Measurements from ENCODE around the gene WDR18. TPM values are rescaled to one million over a fixed set of nuclear protein-coding genes. Genes with fewer than 3 reads are reported as not detected.

WDR18 gene
- total RNA-seq, 1 donor from 2014 or later = 21.9 TPM

DNA sequence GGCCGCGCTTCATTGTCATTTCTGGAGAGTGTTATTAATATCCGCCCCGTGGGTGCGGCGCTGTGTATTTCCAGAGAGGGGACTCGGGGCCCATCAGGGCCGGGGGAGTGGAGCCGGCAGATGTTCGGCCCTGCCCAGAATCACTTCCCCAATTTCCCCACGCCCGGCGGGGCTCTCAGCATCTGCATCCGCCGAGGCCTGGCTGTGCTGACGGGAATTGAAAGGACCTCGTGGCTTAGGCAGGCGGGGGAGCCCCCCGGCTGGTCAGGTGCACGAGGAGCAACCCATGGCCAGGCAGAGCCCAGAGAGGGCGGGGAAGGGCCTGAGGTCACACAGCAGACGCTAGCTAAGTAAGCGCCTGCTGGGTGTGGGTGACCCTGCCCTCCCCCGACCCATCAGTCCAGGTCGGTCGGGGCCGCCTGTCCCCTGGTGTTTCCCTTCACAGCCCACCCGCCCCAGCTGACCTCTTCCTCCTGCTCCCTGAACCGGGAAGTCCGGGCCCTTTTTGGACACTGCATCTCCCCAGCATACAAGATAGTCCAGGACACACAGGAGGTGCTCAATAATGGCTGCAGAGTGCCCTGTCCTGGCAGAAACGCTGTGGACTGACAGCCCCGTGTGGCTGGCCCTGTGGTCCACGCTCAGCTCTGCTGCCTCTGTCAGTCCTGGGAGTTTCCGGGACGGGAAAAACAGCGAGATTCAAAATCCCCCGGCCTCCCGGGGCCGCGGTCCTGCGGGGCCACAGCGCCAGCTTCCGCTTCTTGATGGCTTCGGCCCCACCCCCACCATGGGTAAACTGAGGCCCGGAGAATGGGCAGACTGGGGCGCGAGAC, 36.2 kb upstream of the WDR18 start:
- Histone ChIP-seq H3K27me3 (no peaks in the 10 kb centered on the region), H3K4me3 (no peak overlapping the region), H3K4me1 (peaks cover 4% of the 10 kb centered on the region), H3K27ac (no peak overlapping the region), H3K36me3 (no peaks in the 10 kb centered on the region), H3K9me3 (no peaks in the 10 kb centered on the region)
- intact Hi-C loops (cut with DNase I) = no loop called here
- DNase-seq = peak; percentile 82
- TF ChIP-seq, protein P1, sequence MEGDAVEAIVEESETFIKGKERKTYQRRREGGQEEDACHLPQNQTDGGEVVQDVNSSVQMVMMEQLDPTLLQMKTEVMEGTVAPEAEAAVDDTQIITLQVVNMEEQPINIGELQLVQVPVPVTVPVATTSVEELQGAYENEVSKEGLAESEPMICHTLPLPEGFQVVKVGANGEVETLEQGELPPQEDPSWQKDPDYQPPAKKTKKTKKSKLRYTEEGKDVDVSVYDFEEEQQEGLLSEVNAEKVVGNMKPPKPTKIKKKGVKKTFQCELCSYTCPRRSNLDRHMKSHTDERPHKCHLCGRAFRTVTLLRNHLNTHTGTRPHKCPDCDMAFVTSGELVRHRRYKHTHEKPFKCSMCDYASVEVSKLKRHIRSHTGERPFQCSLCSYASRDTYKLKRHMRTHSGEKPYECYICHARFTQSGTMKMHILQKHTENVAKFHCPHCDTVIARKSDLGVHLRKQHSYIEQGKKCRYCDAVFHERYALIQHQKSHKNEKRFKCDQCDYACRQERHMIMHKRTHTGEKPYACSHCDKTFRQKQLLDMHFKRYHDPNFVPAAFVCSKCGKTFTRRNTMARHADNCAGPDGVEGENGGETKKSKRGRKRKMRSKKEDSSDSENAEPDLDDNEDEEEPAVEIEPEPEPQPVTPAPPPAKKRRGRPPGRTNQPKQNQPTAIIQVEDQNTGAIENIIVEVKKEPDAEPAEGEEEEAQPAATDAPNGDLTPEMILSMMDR (IDR thresholded peaks at IDR 0.05) = no peak
- ATAC-seq = peak; percentile 79

DNA sequence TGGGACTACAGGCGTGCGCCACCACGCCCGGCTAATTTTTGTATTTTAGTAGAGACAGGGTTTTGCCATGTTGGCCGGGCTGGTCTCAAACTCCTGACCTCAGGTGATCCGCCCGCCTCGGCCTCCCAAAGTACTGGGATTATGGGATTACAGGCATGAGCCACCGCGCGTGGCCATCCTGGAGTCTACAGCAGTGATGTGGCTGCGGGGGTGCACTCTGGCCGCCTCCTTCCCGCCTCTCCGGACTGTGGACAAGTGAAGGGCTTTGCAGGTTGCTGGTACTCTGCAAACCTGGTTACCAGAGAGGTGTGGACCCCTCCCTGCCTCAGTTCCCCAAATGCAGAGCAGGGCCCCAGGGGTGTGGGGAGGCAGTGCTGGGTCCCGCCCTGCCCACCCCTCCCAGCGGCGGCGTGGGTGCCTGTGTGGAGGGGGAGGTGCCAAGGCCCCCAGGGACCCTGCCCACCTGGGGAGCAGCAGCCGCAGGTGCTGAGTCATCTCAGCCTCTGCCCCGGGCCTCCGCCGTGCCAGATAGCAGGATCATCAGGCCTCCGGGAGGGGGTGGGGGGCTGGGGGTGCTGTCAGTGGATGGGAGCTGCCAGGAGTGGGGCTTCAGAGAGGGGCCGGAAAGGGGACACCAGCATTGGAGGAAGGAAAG, 35.2 kb upstream of the WDR18 start:
- intact Hi-C loops (cut with DNase I) = no loop called here
- H3K36me3 ChIP-seq = no peaks in the 10 kb centered on the region
- H3K4me3 ChIP-seq = no peak overlapping the region
- H3K9me3 ChIP-seq = no peaks in the 10 kb centered on the region
- H3K27me3 ChIP-seq = no peaks in the 10 kb centered on the region
- no peak overlapping the region for H3K27ac ChIP-seq
- TF ChIP-seq, protein P1 (IDR thresholded peaks at IDR 0.05) = no peak
- DNase-seq (no peak), ATAC-seq (no peak)
- H3K4me1 ChIP-seq = peaks cover 11% of the 10 kb centered on the region

DNA sequence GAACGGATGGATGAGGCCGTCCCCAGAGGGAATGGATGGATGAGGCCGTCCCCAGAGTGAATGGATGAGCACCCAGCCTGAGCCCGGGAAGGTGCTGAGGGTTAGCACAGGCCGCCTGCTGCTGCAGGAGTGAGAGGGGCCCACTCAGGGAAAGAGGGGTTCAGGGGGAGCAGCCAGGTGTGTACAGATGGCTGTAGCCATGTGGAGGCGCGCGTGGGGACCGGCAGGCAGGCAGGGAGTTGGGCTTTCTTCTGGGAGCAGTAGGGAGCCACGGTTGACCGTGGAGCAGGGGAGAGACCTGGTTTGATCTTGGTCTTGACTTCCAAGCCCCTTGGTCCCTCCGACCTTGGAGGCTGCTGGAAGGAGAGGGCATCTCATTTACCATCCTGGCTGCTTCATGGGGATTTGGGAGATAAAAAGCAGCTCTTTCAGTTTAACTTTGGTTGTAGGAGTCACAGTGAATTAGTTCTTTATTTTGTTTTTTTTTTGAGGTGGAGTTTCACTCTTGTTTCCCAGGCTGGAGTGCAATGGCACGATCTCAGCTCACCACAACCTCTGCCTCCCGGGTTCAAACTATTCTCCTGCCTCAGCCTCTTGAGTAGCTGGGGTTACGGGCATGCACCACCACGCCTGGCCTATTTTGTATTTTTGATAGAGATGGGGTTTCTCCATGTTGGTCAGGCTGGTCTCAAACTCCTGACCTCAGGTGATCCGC, 33.6 kb upstream of the WDR18 start:
- no peak overlapping the region for H3K27ac ChIP-seq
- no peak overlapping the region for H3K4me3 ChIP-seq
- no peaks in the 10 kb centered on the region for H3K27me3 ChIP-seq
- DNase-seq (no peak), ATAC-seq (no peak)
- TF ChIP-seq, protein P1 (IDR thresholded peaks at IDR 0.05) = no peak
- H3K9me3 ChIP-seq = no peaks in the 10 kb centered on the region
- H3K36me3 ChIP-seq = no peaks in the 10 kb centered on the region
- H3K4me1 ChIP-seq = peaks cover 11% of the 10 kb centered on the region
- intact Hi-C loops (cut with DNase I) = no loop called here

DNA sequence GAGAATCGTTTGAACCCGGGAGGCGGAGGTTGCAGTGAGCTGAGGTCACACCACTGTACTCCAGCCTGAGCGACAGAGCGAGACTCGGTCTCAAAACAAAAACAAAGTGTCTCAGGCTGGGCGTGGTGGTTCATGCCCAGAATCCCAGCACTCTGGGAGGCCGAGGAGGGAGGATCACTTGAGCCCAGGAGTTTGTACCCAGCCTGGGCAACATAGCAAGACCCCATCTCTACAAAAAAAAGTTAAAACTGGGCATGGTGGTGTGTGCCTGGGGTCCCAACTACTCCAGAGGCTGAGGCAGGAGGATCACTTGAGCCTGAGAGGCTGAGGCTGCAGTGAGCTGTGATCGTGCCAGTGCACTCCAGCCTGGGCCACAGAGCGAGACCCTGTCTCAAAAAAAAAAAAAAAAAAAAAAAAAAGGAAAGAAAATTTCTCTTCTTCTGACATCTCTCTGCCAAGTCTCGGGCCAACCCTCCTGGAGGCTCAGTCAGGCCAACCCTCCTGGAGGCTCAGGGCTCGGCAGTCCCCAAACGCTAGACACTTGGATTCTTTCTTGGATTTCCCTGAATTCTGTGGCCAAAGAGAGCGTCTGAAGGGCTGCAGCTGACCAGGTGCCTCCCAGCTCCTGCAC, 32.0 kb upstream of the WDR18 start:
- Histone ChIP-seq H3K9me3 (no peaks in the 10 kb centered on the region), H3K4me3 (no peak overlapping the region), H3K36me3 (no peaks in the 10 kb centered on the region), H3K27me3 (no peaks in the 10 kb centered on the region), H3K4me1 (peaks cover 11% of the 10 kb centered on the region), H3K27ac (no peak overlapping the region)
- intact Hi-C loops (cut with DNase I) = no loop called here
- ATAC-seq (no peak), DNase-seq (no peak)
- TF ChIP-seq, protein P1 (IDR thresholded peaks at IDR 0.05) = no peak

DNA sequence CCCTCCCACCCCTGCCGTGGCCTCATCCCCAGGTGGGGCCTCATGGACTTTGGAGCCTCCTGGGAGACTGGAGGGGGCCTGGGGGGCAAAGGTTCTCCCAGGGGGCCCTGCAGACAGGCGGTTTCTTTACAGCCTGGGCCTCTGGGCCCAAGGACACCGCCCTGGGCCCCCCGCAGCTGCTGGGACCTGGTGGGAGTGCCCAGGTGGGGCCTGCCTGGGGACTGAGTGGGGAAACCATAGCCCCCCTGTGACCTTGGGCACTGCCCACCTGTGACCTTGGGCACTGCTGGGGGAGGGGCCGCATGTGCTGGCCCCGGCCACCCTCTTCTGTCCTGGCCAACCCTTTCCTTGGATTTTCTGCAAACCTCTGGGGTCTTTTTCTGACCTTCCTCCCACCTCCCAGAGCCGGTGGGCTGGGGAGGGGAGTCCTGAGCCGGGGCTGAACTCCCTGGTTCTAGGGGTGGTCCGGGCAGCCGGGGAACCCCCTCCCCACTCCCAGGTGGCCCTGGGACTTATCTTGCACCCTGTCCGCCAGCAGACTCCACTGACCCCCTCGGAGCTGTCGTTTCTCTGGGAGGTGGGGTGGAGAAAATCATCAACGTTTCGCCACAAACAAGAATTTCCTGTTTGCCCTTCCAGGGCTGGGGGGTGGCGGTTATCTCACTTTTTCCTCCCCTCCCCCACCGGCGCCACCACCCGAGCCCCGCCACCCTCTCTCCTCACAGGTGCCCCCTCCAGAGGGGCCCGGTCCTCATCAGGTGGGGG, 31.3 kb upstream of the WDR18 start:
- Histone ChIP-seq H3K36me3 (no peaks in the 10 kb centered on the region), H3K27me3 (no peaks in the 10 kb centered on the region), H3K4me1 (peaks cover 11% of the 10 kb centered on the region), H3K9me3 (no peaks in the 10 kb centered on the region), H3K27ac (no peak overlapping the region), H3K4me3 (peak overlapping the region; percentile 12)
- intact Hi-C loops (cut with DNase I) = no loop called here
- ATAC-seq = peak; percentile 29
- no peak for DNase-seq
- TF ChIP-seq, protein P1 (IDR thresholded peaks at IDR 0.05) = no peak
